HG03135 (cell line): ENCODE measurements around the gene TVP23B.
"Not testable (repeated sequence)": the region's sequence is repeated elsewhere in the genome, so short reads cannot be mapped to it uniquely, and the experiment has no call there.

Experiments used
- ATAC-seq: cut with Tn5 transposase; IDR thresholded peaks from one replicate; pipeline ENCODE4 v1.9.1; 2021; ENCODE audit warnings: mild to moderate bottlenecking, moderate library complexity; ENCODE audit not compliant: unreplicated experiment

The TVP23B gene

DNA sequence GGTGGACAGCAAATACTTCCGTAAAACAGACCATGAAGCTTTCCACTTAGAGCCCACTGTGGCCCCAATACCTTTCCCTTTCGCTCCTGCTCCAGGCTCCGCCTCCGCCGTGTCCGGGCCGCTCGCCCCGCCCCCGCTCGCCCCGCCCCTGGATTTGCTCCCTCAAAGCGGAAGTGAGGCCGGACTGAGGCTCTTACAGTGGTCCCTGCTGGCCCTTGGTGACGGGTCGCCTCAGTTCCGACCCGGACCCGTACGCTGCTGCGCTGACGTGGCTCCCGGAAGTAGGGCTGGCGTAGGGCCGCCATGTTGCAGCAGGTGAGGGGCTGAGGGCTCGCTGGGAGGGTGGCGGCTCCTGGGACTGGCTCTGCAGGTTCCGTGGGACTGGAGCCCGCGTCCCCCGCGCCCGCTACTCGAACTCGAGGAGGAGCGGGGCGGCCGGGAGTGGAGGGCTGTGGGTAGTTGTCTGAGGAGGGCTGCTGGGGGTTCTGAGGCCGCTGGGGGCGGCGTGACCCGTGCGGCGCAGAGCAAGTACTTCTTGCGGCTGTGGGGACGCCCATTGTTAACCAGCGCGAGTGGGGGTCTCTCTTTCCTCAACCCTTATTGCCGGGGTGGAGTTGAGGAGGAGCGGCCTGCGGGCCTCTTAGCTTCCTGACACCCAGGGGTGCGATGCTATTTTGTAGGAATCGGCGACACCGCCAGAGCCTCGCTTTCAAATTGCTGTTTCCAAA lies at the start of gene TVP23B:
Gene TVP23B (plus strand): TSS at position 193 of the 728 bp plus-strand sequence. CDS start 111 bp downstream, at position 304.
- peak; percentile 98 for ATAC-seq

DNA sequence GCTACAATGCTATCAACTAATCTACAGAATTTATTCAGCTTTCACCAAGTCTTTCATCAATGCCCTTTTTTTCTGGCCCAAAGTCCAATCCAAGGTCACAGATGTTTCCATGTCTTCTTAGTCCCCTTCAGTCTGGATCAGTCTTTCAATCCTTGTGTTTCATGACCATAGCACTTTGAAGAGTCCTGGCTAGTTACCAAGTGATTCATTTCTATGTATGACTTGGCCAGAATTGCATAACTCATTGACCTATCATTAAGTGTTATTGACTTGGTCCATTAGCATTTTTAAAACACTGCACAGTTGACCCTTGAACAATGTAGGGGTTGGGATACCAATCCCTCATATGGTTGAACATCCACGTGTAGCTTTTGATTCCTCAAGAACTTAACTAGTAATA lies 48.5 kb upstream of the TVP23B start:
- not testable (repeated sequence) for ATAC-seq

DNA sequence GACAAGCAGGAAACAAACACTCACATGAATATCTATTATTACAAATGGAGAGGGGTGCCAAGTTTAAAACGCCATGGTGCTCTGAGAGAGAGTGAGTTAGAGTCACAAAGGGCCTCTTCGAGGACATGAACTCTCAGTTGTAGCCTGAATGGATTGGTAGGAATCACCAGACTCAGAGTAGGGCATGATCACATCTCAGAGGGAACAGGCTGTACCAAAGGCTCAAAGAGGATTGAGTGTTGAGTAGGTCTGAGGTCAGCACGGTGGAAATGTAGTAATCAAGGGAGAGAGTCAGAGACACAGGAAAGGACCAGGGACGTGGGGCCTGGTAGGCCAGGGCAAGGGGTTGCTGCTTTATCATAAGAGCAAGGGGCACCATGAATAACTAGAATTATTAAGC lies 47.6 kb upstream of the TVP23B start:
- not testable (repeated sequence) for ATAC-seq

DNA sequence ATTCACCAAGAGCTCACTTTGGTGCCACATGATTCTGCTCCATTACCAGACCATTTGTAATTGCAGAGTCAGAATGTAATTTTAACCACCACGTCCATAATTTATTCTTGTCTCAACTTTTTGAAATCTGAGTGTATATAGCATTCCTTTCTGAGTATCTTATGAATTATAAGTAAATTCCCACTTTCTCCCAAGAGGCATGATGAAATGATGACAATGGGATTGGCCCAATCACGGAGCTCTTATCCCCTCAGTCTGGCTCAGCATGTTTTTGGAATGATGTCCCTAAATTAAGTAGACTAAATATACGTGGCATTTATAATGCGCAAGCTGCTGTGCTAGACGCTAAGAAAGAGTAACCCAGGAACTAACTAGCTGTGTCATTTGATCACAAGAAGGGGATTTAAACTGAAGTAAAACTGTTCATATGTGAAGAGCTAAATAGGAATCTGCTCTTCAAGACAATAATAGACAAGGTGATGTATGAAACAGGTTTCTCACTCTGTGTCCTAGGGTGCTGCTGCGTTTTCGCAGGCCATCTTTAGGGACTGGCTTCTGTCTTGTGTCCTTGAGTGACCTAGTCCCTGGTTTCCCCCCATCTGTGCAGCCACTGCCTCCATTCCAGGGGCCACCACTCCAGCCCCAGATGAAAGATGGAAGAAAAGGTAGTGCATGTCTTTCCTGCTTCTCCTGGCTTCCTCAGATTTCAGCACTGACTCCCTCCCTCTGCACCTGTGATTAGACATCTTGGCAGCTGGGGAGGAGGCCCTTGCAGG lies 41.2 kb upstream of the TVP23B start:
- not testable (repeated sequence) for ATAC-seq

DNA sequence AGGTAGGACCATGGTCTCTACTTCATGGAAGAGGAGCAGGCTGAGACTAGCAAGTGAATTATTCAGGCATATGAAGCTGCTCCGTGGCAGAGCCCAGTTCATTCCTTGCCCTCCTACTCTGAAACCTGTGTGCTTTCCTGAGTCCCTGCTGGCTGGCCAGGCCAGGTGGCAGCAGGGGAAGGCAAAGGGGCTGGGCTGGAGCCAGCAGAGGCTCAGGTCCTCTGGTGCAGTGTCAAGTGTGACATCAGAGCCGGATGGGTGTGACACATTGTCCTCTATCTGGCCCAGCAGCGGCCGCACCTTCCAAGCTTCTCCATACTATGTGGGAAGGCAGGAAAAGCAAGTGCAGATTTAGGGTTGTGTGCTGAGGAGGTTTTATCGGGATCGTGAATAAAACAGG lies 39.8 kb upstream of the TVP23B start:
- ATAC-seq, result not testable (repeated sequence)

DNA sequence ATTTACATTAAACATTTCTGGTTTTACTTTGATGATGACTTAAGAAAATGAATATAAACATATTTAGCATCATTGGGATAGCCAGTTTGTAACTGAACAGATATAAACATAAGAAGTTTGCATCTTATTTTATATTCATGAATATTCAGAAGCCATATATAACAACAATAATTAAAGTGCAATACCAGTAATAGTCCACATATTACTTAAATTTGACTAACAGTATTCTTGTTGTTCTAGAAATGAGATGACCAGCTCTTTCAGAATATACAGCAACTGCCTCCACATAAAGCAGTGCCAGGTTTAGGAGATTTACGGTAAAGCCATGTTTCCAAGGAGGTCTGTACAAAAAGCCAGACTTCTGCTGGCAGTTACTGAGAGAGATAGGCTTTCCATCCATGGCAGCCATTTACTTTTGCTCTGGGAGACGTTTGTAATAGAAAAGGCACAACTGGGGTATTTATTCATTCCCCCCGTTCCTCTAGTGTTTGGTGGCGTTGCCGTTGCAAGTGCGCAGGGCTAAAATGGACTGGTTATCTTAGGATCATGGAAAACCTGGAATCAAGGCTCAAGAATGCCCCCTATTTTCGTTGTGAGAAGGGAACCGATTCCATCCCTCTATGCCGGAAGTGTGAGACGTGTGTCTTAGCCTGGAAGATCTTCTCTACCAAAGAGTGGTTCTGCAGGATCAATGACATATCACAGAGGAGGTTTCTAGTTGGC lies 37.1 kb upstream of the TVP23B start, which contains the start of gene FBXW10:
Gene FBXW10 (plus strand): TSS at position 356 of the 723 bp plus-strand sequence. CDS start 191 bp downstream, at position 547.
- not testable (repeated sequence) for ATAC-seq

DNA sequence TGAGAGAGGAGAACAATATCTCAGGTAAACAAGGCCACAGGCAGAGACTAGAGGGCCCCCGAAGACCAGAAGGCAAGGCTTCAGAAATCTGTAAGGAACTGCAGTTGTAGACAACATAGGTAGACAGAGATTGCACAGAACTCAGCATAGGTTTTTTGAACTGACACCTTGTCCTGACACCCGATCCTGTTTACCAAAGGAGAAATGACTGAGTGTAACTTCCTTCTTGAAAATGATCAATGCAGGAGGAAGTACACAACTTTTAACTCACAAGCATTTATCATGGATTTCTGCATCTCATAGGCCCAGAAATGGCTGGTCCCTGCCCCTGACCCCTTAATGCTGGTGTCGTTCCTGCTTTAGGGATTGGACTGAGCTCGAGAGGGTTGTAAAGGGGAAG lies 36.3 kb upstream of the TVP23B start:
- ATAC-seq, result not testable (repeated sequence)

DNA sequence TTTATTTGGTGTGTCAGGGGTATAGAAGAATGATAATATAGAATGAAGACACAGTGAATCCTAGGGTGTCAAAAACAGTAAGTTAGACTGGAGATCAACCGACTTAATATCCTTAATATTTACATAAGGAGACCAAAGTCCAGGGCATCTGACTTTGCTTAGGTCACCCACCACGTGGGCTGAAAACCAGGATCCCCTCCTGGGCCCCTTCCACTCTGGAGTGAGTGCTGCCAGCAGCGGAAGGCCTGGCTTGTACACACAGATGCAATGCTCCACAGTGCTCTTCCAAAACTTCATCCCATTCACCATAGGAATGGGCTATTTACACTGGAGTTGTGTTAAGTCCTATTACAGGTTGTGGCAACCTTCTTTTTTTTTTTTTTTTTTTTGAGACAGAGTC lies 34.4 kb upstream of the TVP23B start:
- not testable (repeated sequence) for ATAC-seq

DNA sequence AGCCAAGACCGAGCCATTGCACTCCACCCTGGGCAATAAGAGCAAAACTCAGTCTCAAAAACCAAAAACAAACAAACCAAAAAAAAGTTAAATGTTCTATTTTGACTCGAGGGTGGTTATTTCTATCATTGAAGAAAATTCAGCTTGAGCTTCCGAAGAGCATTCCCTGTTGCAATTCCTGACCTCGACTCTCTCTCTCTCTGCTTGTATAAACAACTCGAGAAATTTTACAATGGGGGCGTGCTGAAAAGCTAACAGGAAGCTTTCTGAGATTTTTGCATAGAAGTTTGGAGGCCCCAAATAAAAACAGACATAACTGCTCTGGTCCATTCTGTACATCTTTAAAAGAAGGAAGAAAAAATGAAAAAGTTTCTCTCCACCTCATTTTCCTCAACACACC lies 33.5 kb upstream of the TVP23B start:
- not testable (repeated sequence) for ATAC-seq

DNA sequence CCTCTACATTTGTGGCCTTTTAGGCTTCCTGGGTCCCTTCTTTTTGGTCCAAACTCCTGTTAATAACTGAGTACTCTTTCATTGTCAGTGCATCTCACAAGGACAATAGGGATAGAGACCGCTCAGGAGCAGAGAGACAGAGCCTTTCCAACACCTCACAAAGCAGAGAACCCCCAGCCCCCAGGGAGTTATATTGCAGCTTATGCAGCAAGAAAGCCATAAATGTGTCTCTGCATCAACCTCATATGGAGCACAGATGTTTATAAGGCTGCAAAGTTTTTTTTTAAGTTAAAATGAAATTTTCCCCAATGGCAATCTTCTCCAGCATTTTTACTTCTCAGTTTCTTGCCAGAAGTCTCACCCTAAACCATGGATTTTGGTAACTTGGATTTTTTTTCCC lies 30.7 kb upstream of the TVP23B start:
- ATAC-seq, result not testable (repeated sequence)

DNA sequence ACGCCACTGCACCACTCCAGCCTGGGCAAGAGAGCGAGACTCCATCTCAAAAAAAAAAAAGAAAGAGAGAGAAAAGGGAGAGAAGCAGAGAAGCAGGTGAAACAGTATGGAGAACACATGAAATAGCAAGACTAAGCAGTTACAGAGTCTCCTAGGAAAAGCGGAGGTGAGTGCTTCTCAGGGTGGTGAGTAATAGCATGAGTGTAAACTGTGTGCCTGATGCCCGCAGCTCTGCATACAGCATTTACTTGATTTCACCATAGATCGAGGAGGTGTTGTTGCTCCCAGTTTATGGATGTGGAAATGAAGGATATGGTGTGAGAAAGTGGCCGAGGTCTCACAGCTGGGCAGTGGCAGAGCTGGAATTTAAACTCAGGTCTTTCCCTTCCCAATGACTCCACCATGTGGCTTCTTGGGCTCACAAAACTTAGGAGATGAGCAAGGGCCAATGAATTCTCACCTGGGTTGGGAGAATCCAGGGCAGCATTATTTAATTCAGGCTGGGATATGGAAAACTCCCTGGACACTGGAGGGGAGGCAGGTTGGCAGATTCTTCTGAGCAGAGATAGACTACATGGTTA lies 27.1 kb upstream of the TVP23B start:
- not testable (repeated sequence) for ATAC-seq

DNA sequence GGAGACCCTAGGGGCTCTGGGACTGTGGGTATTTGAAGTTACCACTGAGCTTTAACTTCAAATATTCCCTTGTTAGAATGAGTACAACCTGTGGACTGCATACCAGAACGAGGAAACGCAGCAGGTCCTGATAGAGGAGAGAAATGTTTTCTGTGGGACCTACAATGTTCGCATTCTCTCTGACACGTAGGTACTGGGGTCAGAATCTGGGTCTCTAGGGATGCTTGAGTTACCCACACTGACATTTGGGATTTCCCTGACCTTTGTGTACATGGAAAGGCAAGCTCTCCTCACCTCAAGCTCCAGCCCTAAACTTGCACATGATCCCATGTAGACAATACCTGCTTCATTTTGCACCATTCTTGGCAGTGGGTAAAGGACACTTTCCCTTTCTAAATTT lies 25.0 kb upstream of the TVP23B start:
- ATAC-seq, result not testable (repeated sequence)

DNA sequence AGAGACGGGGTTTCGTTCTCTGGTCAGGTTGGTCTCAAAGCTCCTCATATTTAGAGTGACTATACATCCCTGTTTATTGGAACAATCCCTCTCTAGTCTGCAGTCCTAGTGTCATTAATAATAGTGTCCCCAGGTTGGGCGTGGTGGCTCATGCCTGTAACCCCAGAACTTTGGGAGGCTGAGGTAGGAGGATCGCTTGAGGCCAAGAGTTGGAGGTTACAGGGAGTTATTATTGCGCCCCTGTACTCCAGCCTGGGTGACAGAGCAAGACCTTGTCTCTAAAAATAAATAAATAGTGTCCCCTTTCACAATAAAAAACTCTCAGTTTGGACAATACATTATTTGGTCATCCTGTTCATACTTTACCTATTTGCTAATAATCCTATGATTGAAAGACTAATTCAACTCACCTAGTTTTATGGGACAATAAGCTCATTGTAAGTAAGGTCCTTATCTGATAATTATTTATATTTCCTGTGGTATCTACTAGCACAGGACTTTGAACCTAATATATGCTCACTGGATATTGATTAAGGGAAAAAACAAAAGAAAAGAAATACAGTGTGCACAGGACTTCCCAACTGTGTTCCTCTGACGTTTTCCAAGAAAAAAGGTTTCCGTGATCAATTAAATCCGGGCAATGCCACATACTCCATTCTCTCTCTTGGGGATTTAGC lies 23.5 kb upstream of the TVP23B start:
- ATAC-seq, result not testable (repeated sequence)

DNA sequence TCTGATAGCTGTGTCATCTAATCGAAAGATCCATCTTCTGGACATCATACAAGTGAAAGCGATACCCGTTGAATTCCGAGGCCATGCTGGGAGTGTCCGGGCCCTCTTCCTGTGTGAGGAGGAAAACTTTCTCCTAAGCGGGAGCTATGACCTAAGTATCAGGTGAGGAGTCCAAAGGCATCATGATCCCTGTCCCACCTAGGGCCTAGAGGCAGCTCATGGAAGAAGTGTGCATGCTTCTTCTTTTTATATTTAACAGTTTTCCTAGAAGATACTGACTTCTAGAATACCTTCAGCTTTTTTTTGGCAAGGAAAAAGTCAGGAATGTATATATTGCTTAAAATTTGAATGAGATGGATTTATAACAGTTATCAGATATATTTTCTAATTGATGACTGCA lies 22.6 kb upstream of the TVP23B start:
- not testable (repeated sequence) for ATAC-seq

DNA sequence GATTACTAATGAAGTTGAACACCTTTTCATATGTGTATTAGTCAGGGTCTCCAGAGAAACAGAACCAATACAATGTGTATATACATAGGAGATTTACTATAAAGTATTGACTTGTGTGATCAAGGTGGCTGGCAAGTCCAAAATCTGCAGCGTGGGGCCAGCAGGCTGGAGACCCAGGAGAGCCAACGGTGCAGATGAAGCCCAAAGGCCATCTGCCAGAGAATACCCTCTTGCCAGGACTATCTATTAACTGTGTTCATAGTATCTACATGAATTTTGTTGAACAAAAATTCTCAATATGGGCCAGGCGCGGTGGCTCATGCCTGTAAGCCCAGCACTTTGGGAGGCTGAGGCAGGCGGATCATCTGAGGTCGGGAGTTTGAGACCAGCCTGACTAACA lies 20.8 kb upstream of the TVP23B start:
- ATAC-seq, result not testable (repeated sequence)

DNA sequence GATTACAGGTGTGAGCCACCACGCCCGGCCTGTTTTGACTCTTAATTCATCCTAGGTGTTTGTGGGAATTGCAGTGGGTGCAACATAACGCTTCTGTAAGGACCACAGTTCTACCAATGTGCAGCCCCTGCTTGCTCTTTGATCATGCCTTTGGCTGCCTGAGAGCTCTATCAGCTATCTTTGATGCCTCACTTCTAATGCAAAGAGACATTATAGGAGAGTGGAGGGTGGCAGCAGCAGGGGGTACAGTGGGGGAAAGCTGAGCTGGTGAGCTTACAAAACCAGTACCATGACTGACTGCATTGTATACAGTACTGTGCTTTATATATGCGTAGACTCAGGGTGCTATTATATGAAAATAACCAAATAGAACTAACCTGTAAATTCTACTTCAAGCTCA lies 10.4 kb upstream of the TVP23B start:
- ATAC-seq, result not testable (repeated sequence)

DNA sequence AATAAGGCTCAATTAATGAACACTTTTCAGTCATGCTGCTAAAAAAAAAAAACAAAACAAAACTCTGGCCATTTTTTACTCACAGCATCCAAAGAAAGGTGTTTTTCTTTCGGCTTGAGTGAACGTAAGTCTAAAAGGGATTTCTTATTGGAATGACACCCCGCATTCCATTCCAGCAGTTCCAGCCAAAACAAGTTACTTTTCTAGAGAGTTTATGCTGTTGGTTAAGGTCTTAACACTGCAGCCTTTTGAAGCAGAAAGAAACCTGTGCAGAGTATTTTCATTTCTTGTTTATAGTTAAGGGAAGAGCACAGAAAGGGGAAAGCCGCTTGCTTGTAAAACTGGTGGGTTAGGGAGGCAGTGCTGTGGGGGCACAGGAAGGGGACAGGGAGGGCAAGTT lies 9.9 kb upstream of the TVP23B start:
- not testable (repeated sequence) for ATAC-seq

DNA sequence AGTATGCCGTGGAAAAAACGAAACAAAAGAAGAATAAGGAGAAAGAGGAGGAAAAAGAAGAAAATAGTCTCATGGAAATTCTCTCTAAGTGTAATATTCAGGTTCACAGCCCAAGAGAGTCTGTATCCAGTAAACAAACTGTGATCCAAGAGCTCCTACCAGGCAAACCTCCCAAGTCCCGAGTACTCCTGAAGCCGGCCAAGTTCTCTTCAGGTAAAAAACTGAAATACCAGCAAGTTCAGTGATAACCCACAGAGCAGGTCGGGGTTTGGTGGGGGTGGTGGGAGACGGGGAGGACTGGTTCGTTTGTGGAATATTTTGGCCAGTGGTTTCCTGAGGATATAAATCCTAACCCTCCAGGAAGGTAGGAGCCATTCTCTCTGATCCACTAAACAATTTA lies 8.5 kb upstream of the TVP23B start:
- ATAC-seq, result no peak

DNA sequence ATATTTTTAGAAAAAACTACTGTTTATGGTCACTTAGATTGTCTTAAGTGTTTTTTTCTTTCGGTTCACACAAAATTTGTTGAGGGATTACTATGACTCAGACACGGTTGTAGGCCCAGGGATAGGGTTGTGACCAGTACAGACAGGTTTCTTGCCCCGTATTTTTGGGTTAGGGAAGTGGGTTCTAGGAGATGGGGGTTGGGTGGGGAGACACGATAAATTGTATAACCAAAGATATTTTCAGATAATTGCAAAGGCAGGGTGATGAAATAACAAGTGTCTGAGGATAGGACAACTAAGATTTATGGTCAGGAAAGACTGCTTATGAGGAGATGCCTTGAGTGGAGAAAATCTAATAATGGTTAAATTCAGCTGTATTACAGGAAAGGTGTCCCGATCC lies 822 bp downstream of the TVP23B start:
- not testable (repeated sequence) for ATAC-seq

DNA sequence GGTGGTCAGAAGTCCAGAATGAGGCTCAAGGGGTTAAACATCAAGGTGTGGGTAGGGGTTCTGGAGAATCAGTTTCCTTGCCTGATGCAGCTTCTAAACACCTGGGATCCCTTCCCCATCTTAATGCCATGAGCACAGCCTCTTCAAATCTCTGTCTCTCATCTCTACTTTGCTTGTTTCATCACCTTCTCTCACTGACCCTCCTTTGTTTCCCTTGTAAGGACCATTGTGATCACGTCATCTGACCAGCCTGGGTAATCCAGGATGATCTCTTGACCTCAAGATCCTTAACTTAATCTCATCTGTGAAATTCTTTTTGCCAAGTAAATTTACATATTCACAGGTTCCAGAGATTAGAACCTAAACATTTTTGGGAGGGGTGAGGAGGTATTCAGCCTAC lies 5.0 kb downstream of the TVP23B start:
- ATAC-seq, result not testable (repeated sequence)
